Tibial artery (tissue), 4 donors: ENCODE measurements around the gene DPH5.
A peak's percentile ranks its signal among the peaks of the same experiment; 100 is the strongest.

Experiments used
- DNase-seq, 2 donors: peaks; one replicate each; pipeline ENCODE4 v3.0.0-alpha.2; 2019
- H3K27ac ChIP-seq, 2 donors: fragments of 200-600 bp; sonication (generic) in 1 of 2; 1 replicate in 1 of 2; 2 replicates in 1 of 2; pipeline ENCODE4 v1.5.1; 2018 to 2019; ENCODE audit warnings: mild to moderate bottlenecking in 1 of 2
- H3K27me3 ChIP-seq, 2 donors: fragments of 200-600 bp; sonication (generic) in 1 of 2; one replicate each; pipeline versions ENCODE4 v1.5.1 to v1.6.0; 2016 to 2019
- H3K36me3 ChIP-seq, 3 donors: fragments of 200-600 bp; sonication (generic) in 2 of 3; one replicate each; pipeline ENCODE4 v1.5.1; 2016 to 2019; ENCODE audit warnings: mild to moderate bottlenecking in 2 of 3
- H3K4me1 ChIP-seq, 4 donors: fragments of 200-600 bp; sonication (generic) in 2 of 4; 1 replicate in 3 of 4; 2 replicates in 1 of 4; pipeline ENCODE4 v1.5.1; 2016 to 2019
- H3K4me3 ChIP-seq, 2 donors: fragments of 200-600 bp; sonication (generic) in 1 of 2; 1 replicate in 1 of 2; 2 replicates in 1 of 2; pipeline ENCODE4 v1.5.1; 2018 to 2019; ENCODE audit warnings: mild to moderate bottlenecking in 2 of 2
- H3K9me3 ChIP-seq, 3 donors: fragments of 200-600 bp; sonication (generic) in 1 of 3; one replicate each; pipeline ENCODE4 v1.5.1; 2016 to 2019
- intact Hi-C: fragments of 100-400 bp; cut with DNase I; formaldehyde crosslinking; loops from one replicate; pipeline ENCODE4 v1.15.0; 2023; ENCODE audit warnings: low total_unique reads
- TF ChIP-seq, protein P1 (sequence below), 2 experiments: fragments of 200-600 bp in 1 of 2; fragments of 450-650 bp in 1 of 2; IDR thresholded peaks; one replicate each; pipeline ENCODE4 v1.5.1; 2017 to 2019; ENCODE audit warnings: antibody characterized with exemption in 2 of 2, mild to moderate bottlenecking in 1 of 2, moderate library complexity in 1 of 2

DPH5 gene

DNA sequence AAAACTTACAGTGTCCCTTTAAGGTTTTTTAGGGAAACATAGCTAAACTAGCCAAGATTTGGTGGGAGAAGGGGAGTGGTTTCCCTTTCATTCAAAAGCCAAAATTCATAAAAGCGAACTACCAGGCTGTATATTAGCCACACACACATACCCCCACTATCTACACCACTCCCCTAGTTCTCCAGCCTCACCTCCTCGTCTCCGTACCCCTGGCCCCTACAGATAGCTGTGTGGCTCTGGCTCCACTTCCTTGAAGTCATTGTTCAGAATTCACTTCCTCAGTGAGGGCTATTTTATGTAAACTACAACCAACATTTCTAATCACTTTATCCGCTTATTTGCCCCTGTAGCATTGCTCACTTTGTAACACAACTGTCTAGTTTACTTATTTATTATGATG is 5.3 kb upstream of the DPH5 start:
- TF ChIP-seq, protein P1, sequence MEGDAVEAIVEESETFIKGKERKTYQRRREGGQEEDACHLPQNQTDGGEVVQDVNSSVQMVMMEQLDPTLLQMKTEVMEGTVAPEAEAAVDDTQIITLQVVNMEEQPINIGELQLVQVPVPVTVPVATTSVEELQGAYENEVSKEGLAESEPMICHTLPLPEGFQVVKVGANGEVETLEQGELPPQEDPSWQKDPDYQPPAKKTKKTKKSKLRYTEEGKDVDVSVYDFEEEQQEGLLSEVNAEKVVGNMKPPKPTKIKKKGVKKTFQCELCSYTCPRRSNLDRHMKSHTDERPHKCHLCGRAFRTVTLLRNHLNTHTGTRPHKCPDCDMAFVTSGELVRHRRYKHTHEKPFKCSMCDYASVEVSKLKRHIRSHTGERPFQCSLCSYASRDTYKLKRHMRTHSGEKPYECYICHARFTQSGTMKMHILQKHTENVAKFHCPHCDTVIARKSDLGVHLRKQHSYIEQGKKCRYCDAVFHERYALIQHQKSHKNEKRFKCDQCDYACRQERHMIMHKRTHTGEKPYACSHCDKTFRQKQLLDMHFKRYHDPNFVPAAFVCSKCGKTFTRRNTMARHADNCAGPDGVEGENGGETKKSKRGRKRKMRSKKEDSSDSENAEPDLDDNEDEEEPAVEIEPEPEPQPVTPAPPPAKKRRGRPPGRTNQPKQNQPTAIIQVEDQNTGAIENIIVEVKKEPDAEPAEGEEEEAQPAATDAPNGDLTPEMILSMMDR (IDR thresholded peaks at IDR 0.05): no peak
- Histone ChIP-seq H3K9me3 (no peaks in the 10 kb centered on the region), H3K36me3 (no peaks in the 10 kb centered on the region), H3K27me3 (no peaks in the 10 kb centered on the region), H3K27ac (no peak overlapping the region), H3K4me1 (peaks cover 0 to 4% (median 2%) of the 10 kb centered on the region in 4 donors), H3K4me3 (no peak overlapping the region)
- intact Hi-C loops: no loop called here
- no peak for DNase-seq

DNA sequence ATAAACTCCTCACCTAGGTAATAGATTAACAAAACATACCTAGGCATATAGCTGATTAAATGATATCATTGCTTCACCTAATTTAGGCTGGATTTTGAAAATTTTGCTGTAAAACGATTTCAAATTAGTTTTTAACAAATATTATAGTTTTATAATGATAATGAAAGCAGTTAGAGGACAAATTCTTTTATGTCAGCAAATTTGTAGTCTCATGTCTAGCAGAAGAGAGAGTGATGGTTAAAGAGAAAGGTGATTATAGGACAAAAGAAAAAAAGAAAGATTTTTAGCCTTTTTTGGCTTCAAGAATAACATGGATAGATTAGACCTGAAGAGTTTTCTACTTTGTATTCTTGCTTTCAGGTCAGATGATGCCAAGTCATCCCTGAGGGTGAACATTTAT is 3.6 kb upstream of the DPH5 start:
- Histone ChIP-seq H3K4me1 (peaks cover 0 to 15% (median 5%) of the 10 kb centered on the region in 4 donors), H3K4me3 (no peak overlapping the region), H3K36me3 (no peaks in the 10 kb centered on the region), H3K27me3 (no peaks in the 10 kb centered on the region), H3K27ac (no peak overlapping the region), H3K9me3 (no peaks in the 10 kb centered on the region)
- TF ChIP-seq, protein P1 (IDR thresholded peaks at IDR 0.05): no peak
- intact Hi-C loops: no loop called here
- no peak for DNase-seq

DNA sequence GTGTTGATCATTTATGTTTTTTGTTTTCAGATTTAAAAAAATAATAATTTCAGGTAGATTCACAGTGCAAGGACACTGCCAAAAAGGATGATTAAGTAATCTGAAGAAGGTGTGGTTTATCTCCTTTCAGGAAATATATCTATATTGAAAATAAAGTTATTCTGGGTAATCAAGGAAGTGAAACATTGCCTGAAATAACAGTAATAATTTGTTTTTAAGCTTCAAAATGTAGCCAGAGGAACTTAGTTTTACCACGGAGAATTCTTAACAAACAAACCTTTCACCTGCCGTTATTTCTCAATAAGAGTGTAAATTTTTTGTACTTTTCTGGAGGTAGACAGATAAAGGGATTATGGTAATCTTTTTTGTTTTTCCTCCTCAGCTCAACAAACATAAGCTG is 2.9 kb upstream of the DPH5 start:
- Histone ChIP-seq H3K36me3 (no peaks in the 10 kb centered on the region), H3K27me3 (no peaks in the 10 kb centered on the region), H3K9me3 (no peaks in the 10 kb centered on the region), H3K27ac (no peak overlapping the region), H3K4me1 (peaks cover 0 to 15% (median 5%) of the 10 kb centered on the region in 4 donors), H3K4me3 (no peak overlapping the region)
- TF ChIP-seq, protein P1 (IDR thresholded peaks at IDR 0.05): no peak
- DNase-seq: no peak
- intact Hi-C loops: no loop called here

DNA sequence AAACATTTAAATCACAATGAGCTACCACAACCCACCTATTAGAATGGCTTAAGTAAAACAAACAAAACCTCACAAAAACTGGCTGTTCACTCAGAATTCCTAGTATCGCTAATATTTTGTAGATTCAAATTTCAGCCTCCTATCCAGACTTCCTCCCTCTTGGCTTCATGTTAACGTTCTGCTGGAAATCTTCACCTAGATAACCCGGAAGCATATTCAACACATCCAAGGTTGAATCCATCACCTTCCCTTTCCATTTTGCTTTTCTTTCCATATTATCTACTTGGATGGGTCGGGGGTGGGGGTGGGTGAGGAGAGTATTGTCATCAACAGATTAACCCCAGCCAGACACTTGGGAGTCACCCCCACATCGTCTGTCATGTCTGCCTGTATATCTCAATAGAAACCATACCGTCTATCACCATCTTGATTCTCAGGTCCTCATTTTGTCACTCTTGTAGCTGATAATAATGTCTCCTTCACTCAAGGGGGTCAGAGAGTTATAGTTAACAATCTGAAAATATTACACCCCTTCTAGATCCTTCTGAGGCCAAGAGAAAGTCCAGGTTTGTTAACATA is 1.7 kb upstream of the DPH5 start:
- DNase-seq: no peak
- Histone ChIP-seq H3K4me3 (no peak overlapping the region), H3K27me3 (no peaks in the 10 kb centered on the region), H3K36me3 (peaks cover 0 to 7% (median 0%) of the 10 kb centered on the region in 3 donors), H3K4me1 (peaks cover 0 to 15% (median 5%) of the 10 kb centered on the region in 4 donors), H3K9me3 (no peaks in the 10 kb centered on the region), H3K27ac (no peak overlapping the region)
- intact Hi-C loops: no loop called here
- TF ChIP-seq, protein P1 (IDR thresholded peaks at IDR 0.05): no peak

DNA sequence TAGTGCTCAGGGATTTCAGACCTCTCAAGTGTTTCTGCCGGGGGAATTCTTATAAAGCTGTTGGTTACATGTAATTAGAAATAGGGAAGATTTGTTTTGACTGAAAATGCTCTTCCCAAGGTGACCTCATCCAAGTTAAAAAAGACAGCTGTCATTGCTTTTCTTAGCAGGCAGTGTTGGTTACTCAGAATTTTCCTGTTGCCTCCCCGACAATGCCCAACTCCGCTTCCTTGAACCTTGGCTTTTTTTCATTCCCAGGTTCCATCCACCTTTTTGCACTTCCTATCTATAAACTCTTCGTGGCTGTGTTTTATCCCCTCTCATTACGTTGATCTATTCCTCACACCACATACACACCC is 825 bp upstream of the DPH5 start:
- Histone ChIP-seq H3K9me3 (no peaks in the 10 kb centered on the region), H3K27ac (peak overlapping the region; percentile 72 to 76), H3K36me3 (peaks cover 0 to 7% (median 0%) of the 10 kb centered on the region in 3 donors), H3K4me3 (peak overlapping the region; percentile 61 to 77), H3K4me1 (peaks cover 0 to 15% (median 5%) of the 10 kb centered on the region in 4 donors), H3K27me3 (no peaks in the 10 kb centered on the region)
- no peak for DNase-seq
- TF ChIP-seq, protein P1 (IDR thresholded peaks at IDR 0.05): no peak
- intact Hi-C loops: no loop called here

DNA sequence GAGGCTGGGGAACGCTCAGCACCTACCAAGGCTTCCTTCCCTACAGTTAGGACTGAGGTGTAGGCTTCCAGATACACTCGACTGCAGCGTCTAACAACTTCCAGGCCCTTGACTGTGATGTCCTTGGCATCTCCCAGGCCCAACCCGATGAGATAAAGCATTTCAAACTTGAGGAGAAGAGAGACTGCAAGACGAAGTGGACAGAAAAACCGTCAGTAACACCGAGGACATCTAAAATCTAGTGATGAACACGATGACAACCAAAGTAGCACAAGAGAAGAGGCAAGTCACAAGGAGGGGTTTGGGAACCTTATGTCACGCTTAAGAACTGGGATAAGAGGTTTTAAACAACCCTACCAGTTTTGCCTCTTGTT is 314 bp downstream of the DPH5 start:
- TF ChIP-seq, protein P1 (IDR thresholded peaks at IDR 0.05): no peak
- Histone ChIP-seq H3K27ac (peak overlapping the region; percentile 72 to 76), H3K27me3 (no peaks in the 10 kb centered on the region), H3K4me1 (peaks cover 0 to 15% (median 5%) of the 10 kb centered on the region in 4 donors), H3K36me3 (peaks cover 0 to 14% (median 0%) of the 10 kb centered on the region in 3 donors), H3K9me3 (no peaks in the 10 kb centered on the region), H3K4me3 (peak overlapping the region; percentile 61 to 77)
- no peak for DNase-seq
- intact Hi-C loops: no loop called here
